Activated CD8-positive, alpha-beta T cell treated with anti-CD3 and anti-CD28 coated beads for 36 hours (primary cell): ENCODE data around the gene NOD2. TPM values are rescaled to one million over a fixed set of nuclear protein-coding genes. Genes with fewer than 3 reads are reported as not detected.

Experiments used
- ATAC-seq: fragments of 200-7000 bp; cut with Tn5 transposase; one replicate; pipeline ENCODE4 v1.10.0; 2021; ENCODE audit warnings: mild to moderate bottlenecking, moderate library complexity
- CTCF ChIA-PET: fragments of 350-600 bp; sonication (Branson Sonifier 250); formaldehyde crosslinking; loops from one replicate; lab custom pipeline; 2021; ENCODE audit warnings: antibody characterized with exemption; lab: Charles Lee
- POLR2A ChIA-PET: fragments of 350-600 bp; sonication (Branson Sonifier 250); formaldehyde crosslinking; loops from one replicate; lab custom pipeline; 2021; ENCODE audit warnings: antibody characterized with exemption; lab: Charles Lee
- DNase-seq: peaks from one replicate; pipeline ENCODE4 v3.0.0-alpha.2; 2020
- H3K27ac Mint-ChIP-seq: one replicate; pipeline ENCODE4 v1.8.0; 2021; ENCODE audit warnings: mild to moderate bottlenecking, mixed read lengths
- H3K27me3 Mint-ChIP-seq: one replicate; pipeline ENCODE4 v1.8.0; 2021; ENCODE audit warnings: mixed read lengths
- H3K36me3 Mint-ChIP-seq: one replicate; pipeline ENCODE4 v1.8.0; 2021; ENCODE audit warnings: low read depth, mixed read lengths
- H3K4me1 Mint-ChIP-seq: one replicate; pipeline ENCODE4 v1.8.0; 2021; ENCODE audit warnings: low read depth, mixed read lengths
- H3K4me3 Mint-ChIP-seq: one replicate; pipeline ENCODE4 v1.8.0; 2021; ENCODE audit warnings: mild to moderate bottlenecking, moderate library complexity, mixed read lengths
- H3K9me3 Mint-ChIP-seq: one replicate; pipeline ENCODE4 v1.8.0; 2021; ENCODE audit warnings: mixed read lengths
- CTCF ChIP-seq: fragments of 200-600 bp; IDR thresholded peaks from one replicate; pipeline ENCODE4 v1.8.0; 2022; ENCODE audit warnings: antibody characterized with exemption, mild to moderate bottlenecking
- intact Hi-C: fragments of 100-400 bp; cut with micrococcal nuclease; formaldehyde crosslinking; loops from one replicate; pipeline ENCODE4 v1.10.0; 2022
- total RNA-seq, 2 experiments: library from RNA; stranded (reverse); gene quantifications; one replicate each; pipeline ENCODE4 v1.2.3, GENCODE V29; 2021

NOD2 gene
- total RNA-seq, 2 experiments from 2014 or later, result 1.1 to 1.6 TPM

GRCh38 chr16:50705436-50706110, 12.2 kb downstream of the NOD2 start:
- Mint-ChIP-seq H3K4me3 (no peak overlapping the region), H3K9me3 (peaks cover 20% of the 10 kb centered on the region), H3K36me3 (peaks cover 15% of the 10 kb centered on the region), H3K27me3 (no peaks in the 10 kb centered on the region), H3K27ac (no peak overlapping the region), H3K4me1 (peaks cover 35% of the 10 kb centered on the region)
- POLR2A ChIA-PET, result interaction anchor here (0.6 kb wide), 1 partner anchor 31 kb away, joined by 3 read pairs; no protein-coding TSS in a partner anchor
- DNase-seq, result no peak
- CTCF ChIA-PET, result no interaction called here
- intact Hi-C loops, result no loop called here
- ATAC-seq, result no peak
- no peak for TF ChIP-seq CTCF

GRCh38 chr16:50706250-50706649, 12.8 kb downstream of the NOD2 start:
- Mint-ChIP-seq H3K27ac (no peak overlapping the region), H3K4me1 (peaks cover 35% of the 10 kb centered on the region), H3K9me3 (peaks cover 20% of the 10 kb centered on the region), H3K27me3 (no peaks in the 10 kb centered on the region), H3K36me3 (peaks cover 15% of the 10 kb centered on the region), H3K4me3 (no peak overlapping the region)
- no peak for TF ChIP-seq CTCF
- ChIA-PET CTCF (no interaction called here), POLR2A (no interaction called here)
- no peak for DNase-seq
- intact Hi-C loops, result no loop called here
- ATAC-seq, result no peak

GRCh38 chr16:50708373-50709060, 15.1 kb downstream of the NOD2 start:
- peak; percentile 77 for ATAC-seq
- peak; percentile 51 for DNase-seq
- POLR2A ChIA-PET, result interaction anchor here (0.6 to 1.1 kb wide), 4 partner anchors 9 to 36 kb away, joined by 3 read pairs; no protein-coding TSS in a partner anchor
- H3K9me3 Mint-ChIP-seq, result peaks cover 20% of the 10 kb centered on the region
- H3K27me3 Mint-ChIP-seq, result no peaks in the 10 kb centered on the region
- intact Hi-C loops, result no loop called here
- H3K4me3 Mint-ChIP-seq, result no peak overlapping the region
- peak overlapping the region; percentile 78 for H3K27ac Mint-ChIP-seq
- peaks cover 35% of the 10 kb centered on the region for H3K4me1 Mint-ChIP-seq
- CTCF ChIA-PET, result interaction anchor here (0.9 to 1.8 kb wide), 9 partner anchors 8 to 42 kb away, joined by 3 to 7 read pairs (median 4); no protein-coding TSS in a partner anchor
- no peak for TF ChIP-seq CTCF
- peaks cover 15% of the 10 kb centered on the region for H3K36me3 Mint-ChIP-seq

- intact Hi-C loops, result no loop called here
- no peak for TF ChIP-seq CTCF
- ATAC-seq (peak; percentile 48), DNase-seq (no peak)
- Mint-ChIP-seq H3K9me3 (peaks cover 14% of the 10 kb centered on the region), H3K4me1 (peaks cover 35% of the 10 kb centered on the region), H3K27me3 (no peaks in the 10 kb centered on the region), H3K27ac (peak overlapping the region; percentile 78), H3K4me3 (peak overlapping the region; percentile 0), H3K36me3 (peaks cover 9% of the 10 kb centered on the region)
- CTCF ChIA-PET, result interaction anchor here (0.9 to 1.8 kb wide), 9 partner anchors 9 to 42 kb away, joined by 3 to 7 read pairs (median 4); no protein-coding TSS in a partner anchor
- POLR2A ChIA-PET, result interaction anchor here (0.9 to 1.1 kb wide), 3 partner anchors 10 to 380 kb away, joined by 3 read pairs; no protein-coding TSS in a partner anchor
Measured at GRCh38 chr16:50709061-50709684, 15.8 kb downstream of the NOD2 start.
